ENCODE results near the gene FADS6. TPM values are rescaled to one million over a fixed set of nuclear protein-coding genes. Genes with fewer than 3 reads are reported as not detected.
A peak's percentile ranks its signal among the peaks of the same experiment; 100 is the strongest.

The FADS6 gene
- total and polyA plus RNA-seq, 2 of the 13 experiments (the other 11 are each of a cell fraction or from before 2014, with no cell fraction given): 0.11 TPM

DNA sequence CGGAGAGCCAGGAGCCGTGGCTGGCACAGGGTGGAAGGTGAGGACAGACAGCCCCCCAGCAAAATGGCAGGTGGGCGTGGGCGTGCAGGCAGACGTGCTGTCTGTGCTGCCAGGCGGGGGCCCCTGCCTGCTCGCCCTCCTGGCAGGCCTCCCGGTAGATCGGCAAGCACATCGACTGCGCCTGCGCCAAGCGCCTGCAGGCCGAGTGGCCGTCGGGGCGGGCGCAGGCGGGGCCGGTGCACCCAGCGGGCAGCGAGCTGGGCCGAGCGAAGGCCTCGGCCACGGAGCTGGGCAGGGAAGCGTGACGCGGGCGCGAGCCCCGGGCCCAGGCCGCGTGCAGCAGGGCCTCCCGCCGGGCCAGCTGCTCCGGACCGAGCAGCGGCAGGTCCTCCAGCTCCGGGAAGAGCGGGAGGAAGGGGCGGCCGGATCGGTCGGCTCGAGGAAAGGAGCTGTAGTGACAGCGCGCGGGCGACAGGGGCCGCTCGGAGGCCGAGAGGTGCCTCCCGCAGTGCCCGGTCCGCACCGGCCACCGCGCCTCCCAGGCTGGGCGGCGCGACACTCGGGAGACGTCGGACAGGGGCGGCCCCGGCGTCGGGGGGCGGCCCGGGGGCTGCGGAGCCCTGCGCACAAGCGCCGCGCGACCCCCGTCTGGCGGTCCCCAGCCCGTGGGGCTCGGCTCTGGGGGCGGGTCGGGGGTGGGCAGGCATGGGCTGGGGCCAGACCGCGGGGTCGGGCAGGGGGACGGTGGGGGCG, 50.7 kb downstream of the FADS6 start (continued):
- TF ChIP-seq, protein P1, sequence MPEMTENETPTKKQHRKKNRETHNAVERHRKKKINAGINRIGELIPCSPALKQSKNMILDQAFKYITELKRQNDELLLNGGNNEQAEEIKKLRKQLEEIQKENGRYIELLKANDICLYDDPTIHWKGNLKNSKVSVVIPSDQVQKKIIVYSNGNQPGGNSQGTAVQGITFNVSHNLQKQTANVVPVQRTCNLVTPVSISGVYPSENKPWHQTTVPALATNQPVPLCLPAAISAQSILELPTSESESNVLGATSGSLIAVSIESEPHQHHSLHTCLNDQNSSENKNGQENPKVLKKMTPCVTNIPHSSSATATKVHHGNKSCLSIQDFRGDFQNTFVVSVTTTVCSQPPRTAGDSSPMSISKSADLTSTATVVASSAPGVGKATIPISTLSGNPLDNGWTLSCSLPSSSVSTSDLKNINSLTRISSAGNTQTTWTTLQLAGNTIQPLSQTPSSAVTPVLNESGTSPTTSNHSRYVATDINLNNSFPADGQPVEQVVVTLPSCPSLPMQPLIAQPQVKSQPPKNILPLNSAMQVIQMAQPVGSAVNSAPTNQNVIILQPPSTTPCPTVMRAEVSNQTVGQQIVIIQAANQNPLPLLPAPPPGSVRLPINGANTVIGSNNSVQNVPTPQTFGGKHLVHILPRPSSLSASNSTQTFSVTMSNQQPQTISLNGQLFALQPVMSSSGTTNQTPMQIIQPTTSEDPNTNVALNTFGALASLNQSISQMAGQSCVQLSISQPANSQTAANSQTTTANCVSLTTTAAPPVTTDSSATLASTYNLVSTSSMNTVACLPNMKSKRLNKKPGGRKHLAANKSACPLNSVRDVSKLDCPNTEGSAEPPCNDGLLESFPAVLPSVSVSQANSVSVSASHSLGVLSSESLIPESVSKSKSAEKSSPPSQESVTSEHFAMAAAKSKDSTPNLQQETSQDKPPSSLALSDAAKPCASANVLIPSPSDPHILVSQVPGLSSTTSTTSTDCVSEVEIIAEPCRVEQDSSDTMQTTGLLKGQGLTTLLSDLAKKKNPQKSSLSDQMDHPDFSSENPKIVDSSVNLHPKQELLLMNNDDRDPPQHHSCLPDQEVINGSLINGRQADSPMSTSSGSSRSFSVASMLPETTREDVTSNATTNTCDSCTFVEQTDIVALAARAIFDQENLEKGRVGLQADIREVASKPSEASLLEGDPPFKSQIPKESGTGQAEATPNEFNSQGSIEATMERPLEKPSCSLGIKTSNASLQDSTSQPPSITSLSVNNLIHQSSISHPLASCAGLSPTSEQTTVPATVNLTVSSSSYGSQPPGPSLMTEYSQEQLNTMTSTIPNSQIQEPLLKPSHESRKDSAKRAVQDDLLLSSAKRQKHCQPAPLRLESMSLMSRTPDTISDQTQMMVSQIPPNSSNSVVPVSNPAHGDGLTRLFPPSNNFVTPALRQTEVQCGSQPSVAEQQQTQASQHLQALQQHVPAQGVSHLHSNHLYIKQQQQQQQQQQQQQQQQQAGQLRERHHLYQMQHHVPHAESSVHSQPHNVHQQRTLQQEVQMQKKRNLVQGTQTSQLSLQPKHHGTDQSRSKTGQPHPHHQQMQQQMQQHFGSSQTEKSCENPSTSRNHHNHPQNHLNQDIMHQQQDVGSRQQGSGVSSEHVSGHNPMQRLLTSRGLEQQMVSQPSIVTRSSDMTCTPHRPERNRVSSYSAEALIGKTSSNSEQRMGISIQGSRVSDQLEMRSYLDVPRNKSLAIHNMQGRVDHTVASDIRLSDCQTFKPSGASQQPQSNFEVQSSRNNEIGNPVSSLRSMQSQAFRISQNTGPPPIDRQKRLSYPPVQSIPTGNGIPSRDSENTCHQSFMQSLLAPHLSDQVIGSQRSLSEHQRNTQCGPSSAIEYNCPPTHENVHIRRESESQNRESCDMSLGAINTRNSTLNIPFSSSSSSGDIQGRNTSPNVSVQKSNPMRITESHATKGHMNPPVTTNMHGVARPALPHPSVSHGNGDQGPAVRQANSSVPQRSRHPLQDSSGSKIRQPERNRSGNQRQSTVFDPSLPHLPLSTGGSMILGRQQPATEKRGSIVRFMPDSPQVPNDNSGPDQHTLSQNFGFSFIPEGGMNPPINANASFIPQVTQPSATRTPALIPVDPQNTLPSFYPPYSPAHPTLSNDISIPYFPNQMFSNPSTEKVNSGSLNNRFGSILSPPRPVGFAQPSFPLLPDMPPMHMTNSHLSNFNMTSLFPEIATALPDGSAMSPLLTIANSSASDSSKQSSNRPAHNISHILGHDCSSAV (CRISPR knock-in tag; IDR thresholded peaks at IDR 0.05; ENCODE audit: borderline replicate concordance): no peak
- TF ChIP-seq DZIP1 (CRISPR knock-in tag; IDR thresholded peaks at IDR 0.05) (no peak), FIP1L1 (IDR thresholded peaks at IDR 0.05; ENCODE audit: borderline replicate concordance, insufficient read depth, low read depth, low read length) (no peak), SP5 (CRISPR knock-in tag; IDR thresholded peaks at IDR 0.05; ENCODE audit: borderline replicate concordance, low read depth) (no peak), SIX4 (CRISPR knock-in tag; IDR thresholded peaks at IDR 0.05) (no peak), ZNF274 (CRISPR knock-in tag; IDR thresholded peaks at IDR 0.05) (peak; percentile 21; the same call in 1 of the 2 replicates), ARNT2 (CRISPR knock-in tag; IDR thresholded peaks at IDR 0.05; ENCODE audit: low read depth) (peak; percentile 62; the same call in 1 of the 2 replicates), SKI (IDR thresholded peaks at IDR 0.05; ENCODE audit: partially characterized antibody) (no peak), ZNF329 (CRISPR knock-in tag; IDR thresholded peaks at IDR 0.05; ENCODE audit: low read depth) (no peak), ZNF629 (CRISPR knock-in tag; conservative IDR thresholded peaks at IDR 0.05) (no peak), KDM5B (CRISPR knock-in tag; IDR thresholded peaks at IDR 0.05; ENCODE audit: borderline replicate concordance) (no peak), ZNF354B (CRISPR knock-in tag; IDR thresholded peaks at IDR 0.05) (no peak)
- TF ChIP-seq, protein P2, sequence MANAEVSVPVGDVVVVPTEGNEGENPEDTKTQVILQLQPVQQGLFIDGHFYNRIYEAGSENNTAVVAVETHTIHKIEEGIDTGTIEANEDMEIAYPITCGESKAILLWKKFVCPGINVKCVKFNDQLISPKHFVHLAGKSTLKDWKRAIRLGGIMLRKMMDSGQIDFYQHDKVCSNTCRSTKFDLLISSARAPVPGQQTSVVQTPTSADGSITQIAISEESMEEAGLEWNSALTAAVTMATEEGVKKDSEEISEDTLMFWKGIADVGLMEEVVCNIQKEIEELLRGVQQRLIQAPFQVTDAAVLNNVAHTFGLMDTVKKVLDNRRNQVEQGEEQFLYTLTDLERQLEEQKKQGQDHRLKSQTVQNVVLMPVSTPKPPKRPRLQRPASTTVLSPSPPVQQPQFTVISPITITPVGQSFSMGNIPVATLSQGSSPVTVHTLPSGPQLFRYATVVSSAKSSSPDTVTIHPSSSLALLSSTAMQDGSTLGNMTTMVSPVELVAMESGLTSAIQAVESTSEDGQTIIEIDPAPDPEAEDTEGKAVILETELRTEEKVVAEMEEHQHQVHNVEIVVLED (CRISPR knock-in tag; IDR thresholded peaks at IDR 0.05; ENCODE audit: borderline replicate concordance): no peak
- TF ChIP-seq, protein P3, sequence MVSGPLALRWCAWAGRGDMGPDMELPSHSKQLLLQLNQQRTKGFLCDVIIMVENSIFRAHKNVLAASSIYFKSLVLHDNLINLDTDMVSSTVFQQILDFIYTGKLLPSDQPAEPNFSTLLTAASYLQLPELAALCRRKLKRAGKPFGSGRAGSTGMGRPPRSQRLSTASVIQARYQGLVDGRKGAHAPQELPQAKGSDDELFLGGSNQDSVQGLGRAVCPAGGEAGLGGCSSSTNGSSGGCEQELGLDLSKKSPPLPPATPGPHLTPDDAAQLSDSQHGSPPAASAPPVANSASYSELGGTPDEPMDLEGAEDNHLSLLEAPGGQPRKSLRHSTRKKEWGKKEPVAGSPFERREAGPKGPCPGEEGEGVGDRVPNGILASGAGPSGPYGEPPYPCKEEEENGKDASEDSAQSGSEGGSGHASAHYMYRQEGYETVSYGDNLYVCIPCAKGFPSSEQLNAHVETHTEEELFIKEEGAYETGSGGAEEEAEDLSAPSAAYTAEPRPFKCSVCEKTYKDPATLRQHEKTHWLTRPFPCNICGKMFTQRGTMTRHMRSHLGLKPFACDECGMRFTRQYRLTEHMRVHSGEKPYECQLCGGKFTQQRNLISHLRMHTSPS (CRISPR knock-in tag; IDR thresholded peaks at IDR 0.05; ENCODE audit: low read depth): no peak
